Fibroblast of peridontal ligament (primary cell): ENCODE measurements around the gene PEX5L.

Source experiments
- DNase-seq: peaks from one replicate; pipeline ENCODE4 v3.0.0-alpha.2; 2010; ENCODE audit errors: extremely low read depth

Gene PEX5L

GRCh38 chr3:179896507-179896906 is 140.2 kb downstream of the PEX5L start:
- DNase-seq, result no peak

DNA sequence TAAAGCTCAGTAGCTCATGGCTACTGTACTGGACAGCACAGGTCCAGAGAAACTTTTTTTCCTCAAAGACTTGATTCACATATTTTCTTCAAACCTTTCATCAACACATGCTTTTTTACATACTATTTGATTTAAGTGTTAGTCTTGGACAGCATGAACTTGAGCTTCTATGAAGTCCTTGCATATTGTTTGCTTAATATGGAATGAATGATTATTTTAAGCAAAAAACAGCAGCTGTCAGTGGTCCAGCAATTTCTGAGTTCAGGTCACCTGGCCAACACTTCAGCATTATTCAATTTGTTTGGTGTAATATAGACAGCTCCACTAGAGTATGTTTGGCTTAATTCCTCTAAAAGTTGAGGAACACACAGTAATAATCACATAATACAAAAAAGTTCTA is 141.4 kb downstream of the PEX5L start:
- no peak for DNase-seq

DNA sequence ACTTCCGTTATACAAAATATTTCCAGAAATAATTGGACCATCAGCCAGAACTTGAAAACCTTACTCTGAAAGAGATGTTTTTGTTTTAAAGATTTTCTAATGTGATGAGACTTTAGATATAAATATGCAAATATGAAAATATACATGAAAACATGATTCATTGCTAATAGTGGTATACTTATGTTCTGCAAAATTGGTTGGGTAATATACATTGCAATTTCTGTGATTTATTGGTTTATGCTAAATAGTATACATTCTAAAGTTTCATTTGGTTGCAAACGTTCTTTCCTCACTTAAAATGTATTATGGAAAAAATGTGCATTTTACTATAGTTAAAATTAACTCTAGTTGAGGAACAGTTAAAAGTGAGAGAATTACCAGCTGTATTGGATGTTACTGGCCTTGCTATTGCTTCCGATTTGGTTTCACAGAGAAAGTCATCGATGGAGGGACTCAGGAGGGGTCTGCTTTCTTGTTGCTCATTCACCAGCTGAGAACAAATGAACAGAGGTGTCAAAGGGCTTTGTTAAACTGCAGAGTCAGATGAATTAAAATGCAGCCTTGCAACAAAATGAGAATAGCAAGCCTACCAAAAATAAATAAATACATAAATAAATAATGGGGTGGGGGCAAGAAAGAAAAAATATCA is 149.3 kb downstream of the PEX5L start:
- no peak for DNase-seq

DNA sequence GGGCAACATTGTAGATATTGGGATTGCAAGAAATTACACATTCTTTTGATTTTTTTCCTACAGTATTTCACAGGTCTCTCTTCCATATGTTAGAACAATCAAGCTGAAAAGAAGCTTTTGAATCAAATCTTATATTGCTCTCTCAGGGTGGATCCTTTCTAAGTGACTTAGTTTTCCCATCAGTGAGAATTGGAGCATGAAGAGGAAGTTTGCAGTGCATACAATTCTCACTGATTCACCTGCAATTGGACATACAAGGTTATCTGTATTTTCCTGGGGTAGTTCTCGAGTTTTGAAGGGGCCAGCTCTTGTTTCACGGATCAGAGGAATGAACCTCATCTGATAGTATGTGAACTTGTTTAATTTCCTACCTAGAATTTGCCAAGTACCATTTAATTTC is 150.8 kb downstream of the PEX5L start:
- DNase-seq, result no peak

GRCh38 chr3:179884136-179884535 is 152.6 kb downstream of the PEX5L start:
- DNase-seq, result no peak

GRCh38 chr3:179882292-179882691 is 154.4 kb downstream of the PEX5L start:
- peak; percentile 18 for DNase-seq

DNA sequence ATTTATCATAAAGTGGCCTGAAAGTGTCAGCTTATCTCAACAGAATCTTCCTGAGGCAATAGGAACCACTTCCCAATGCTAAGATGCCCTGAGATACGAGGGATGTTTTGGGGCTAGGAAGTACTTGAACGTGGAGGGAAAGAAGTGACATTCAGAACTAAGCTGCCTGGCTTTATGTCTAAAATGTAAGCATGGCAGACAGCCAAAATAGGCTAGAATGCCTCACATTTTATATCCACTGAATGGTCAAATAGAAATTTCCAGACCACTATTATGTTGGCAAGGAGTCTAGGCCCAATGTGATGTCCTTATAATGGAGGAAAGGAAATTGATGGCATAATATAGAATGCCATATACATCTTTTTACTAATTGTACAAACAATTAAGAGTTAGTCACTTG is 154.9 kb downstream of the PEX5L start:
- peak; percentile 19 for DNase-seq

DNA sequence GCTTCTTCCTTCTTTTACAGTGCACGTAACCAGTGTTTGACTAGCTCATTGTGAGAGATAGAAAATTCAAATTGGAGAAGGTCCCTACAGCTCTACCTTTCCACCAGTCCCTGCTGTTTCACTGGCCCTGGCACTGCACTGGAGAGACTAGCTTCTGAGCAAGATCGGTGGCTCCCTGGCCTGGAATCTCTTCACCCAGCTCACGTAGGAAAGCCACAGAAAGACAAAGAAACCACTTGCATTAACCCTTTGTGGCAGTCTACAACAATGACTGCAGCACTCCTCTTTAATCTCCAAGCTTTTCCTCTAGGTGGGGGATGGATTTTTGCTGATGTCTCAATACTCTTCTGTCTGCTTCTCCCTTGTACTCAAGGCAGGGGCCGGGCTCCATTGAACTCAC is 155.9 kb downstream of the PEX5L start:
- DNase-seq, result no peak

DNA sequence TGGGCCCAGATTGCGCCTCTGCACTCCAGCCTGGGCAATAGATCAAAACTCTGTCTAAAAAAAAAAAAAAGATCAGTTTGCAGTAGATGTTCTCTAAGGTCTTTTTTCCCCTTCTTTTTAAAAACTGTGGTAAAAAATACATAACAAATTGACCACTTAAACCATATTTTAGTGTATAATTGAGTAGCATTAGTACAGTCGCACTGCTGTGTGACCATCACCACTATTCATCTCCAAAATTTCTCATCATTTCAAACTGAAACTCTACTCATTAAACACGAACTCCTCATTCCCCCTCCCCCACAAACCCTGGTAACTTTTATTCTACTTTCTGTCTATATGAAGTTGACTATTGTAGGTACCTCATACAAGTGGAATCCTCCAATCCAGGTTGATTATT is 160.3 kb downstream of the PEX5L start:
- DNase-seq, result no peak

- no peak for DNase-seq
Measured at GRCh38 chr3:179872842-179873241, 163.9 kb downstream of the PEX5L start.

DNA sequence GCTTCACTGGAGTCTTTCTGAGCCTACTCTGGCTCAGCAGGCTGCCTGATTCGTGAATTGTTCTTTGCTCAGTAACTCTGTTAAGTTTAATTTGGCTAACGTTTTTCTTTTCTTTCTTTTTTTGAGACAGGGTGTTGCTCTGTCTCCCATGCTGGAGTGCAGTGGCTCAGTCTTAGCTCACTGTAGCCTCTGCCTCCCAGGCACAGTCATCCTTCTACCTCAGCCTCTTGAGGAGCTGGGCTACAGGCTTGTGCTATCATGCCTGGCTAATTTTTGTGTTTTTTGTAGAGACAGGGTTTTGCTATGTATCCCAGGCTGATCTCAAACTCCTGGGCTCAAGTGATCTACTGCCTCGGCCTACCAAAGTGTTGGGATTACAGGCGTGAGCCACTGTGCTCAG is 165.0 kb downstream of the PEX5L start:
- no peak for DNase-seq

DNA sequence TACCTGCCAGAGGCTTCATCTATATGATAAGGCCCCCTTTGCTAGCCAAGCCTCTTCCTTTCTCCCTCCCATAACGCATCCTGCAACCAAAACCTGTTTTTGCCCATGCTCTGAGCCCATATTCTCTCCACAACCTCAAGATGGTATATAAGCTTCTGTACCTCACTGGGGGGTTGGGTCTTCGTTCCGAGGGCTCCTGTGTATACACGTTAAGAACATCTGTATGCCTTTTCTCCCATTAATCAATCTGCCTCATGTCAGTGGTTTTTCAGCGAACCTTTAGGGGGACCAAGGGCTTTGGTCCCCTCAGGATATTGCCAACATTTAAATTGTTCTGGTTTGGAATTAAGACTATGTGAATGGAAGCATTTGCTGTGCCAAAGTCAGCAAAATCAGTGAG is 168.0 kb downstream of the PEX5L start:
- DNase-seq, result no peak

DNA sequence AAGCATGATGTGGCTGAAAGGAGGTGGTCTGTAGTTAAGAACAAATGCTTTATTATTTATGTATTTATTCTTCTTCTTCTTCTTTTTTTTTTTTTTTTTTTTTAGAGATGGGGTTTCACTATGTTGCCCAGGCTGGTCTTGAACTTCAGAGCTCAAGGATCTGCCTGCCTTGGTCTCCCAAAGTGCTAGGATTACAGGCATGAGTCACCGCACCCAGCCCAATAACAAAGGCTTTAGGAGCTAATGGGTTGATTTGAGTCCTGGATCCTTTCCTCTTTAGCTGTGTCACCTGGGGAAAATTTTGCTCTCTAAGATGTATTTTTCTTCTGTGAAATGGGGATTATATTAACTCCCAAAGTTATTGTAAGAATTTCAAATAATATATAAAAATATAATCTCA is 168.8 kb downstream of the PEX5L start:
- no peak for DNase-seq

- DNase-seq, result no peak
Measured at GRCh38 chr3:179865861-179866505, 170.8 kb downstream of the PEX5L start.

DNA sequence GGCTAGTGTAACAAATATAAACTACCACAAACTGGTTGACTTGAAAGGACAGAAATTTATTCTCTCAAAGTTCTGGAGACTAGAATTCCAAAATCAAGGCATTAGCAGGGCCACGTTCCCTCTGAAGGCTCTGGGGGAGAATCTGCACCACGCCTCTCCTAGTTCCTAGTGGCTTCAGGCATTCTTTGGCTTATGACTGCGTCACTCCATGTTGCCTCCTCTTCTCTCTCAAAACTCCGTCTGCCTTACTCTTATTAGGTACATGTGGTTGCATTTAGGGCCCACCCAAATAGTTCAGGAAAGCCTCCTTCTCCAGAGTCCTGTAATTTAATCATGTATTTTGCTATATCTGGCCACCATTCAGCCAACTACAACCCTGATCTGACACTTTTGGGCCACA is 174.8 kb downstream of the PEX5L start:
- no peak for DNase-seq

GRCh38 chr3:179861292-179861691 is 175.4 kb downstream of the PEX5L start:
- DNase-seq, result no peak

- no peak for DNase-seq
Measured at GRCh38 chr3:179860275-179861107, 176.2 kb downstream of the PEX5L start.

DNA sequence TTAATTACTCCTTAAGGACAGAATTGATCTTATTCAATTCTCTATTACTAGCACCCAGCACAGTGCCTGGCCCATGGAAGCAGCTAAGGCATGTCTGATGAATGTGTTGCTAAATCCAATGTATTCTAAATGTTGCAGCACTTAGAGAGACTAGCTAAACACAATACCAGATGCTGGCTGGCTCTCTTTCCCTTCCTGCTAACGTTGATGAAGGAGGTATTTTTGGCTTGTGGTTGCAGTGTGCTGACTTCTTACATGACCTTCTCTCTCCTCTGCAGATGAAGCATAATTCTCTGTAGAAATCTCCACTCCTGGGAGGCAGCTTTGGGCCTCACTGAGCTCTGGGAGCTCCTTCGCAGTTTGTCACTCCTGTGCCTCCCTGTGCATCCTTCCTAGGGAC is 183.6 kb downstream of the PEX5L start:
- peak; percentile 95 for DNase-seq

DNA sequence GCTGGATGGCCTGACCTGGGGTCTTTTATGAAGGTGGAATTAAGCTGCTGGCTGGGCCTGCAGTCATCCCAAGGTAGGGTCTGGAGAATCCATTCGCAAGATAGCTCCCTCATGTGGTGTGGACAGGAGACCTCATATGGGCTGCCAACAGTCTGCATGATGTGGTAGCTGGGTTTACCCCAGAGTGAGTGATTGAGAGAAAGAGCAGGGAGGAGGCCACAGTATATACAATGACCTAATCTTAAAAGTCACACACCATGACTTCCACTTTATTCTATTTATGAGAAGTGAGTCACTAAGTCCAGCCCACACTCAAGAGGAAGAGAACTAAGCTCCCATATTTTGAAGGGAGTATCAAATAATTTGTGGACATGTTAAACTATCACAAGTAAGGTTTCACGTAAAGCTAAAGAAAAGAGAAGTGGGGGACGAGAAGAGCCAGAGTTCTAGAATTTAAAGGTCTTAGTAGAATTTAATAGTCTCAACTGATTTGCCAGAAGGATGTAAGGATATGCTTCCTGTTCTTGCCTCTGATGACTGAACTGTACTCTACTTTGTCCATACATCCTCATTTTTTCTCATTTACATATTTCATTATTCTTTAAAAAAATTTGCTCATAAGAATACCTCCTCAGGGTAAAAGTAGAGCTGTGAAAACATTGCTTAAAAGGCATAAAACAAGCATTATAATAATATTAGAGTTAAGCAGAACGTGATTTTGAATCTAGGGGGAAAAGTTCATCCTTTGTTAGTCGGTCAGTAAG is 184.4 kb downstream of the PEX5L start:
- DNase-seq, result peak; percentile 88

DNA sequence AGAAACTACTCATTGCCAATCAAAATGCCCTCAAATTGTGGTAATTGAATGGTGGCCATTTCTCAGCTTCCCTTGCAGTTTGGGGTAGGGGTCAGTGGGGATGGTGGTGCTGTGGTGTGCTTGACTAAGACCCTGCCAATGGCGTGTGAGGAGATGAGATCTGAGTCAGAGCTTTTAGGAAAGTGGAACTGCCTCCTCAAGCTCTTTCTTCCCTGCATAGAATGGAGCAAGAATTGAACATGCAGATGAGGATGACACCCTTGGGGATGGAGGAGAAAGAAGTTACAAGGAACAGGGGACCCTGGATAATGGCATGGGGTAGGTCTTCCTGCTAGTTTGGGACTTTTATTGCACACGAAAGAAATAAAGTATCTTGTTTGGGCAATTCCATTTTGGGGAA is 188.0 kb downstream of the PEX5L start:
- no peak for DNase-seq

DNA sequence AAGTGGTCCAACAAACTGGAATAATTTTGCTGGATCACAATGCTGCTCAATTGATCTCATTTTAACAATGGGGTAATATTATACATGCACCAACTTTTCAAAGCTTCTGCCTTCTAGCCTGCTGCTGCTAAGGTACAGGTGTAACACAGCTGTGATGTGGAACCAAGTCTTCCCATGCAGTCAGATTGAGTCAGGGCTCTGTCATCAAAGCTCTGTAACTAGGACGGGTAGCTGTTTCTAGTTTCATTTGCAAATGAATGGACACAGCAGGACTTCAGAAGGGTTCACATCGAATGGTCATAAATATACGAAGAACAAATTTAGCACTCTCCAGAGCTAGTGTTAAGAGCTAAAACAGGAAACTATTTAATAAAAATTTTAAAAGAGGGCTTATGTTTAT is 194.7 kb downstream of the PEX5L start:
- no peak for DNase-seq

GRCh38 chr3:179840985-179841384 is 195.8 kb downstream of the PEX5L start:
- DNase-seq, result peak; percentile 54
